CD14-positive monocyte (primary cell): ENCODE results near the gene SCN2A. TPM values are rescaled to one million over a fixed set of nuclear protein-coding genes. Genes with fewer than 3 reads are reported as not detected.

ENCODE experiments used
- DNase-seq, 3 donors: peaks; one replicate each; pipeline ENCODE4 v3.0.0-alpha.2; 2011 to 2022
- H2AFZ ChIP-seq: 2 replicates; pipeline ENCODE4 v1.6.0; 2012; ENCODE audit warnings: mild to moderate bottlenecking, low read depth, low read length, inconsistent platforms; ENCODE audit not compliant: insufficient read depth, poor library complexity, severe bottlenecking
- H3K27ac ChIP-seq, 2 donors: 1 replicate in 1 of 2; 2 replicates in 1 of 2; pipeline ENCODE4 v1.5.1; 2012 to 2013; ENCODE audit warnings: low read length in 2 of 2, control low read depth in 1 of 2, inconsistent platforms in 1 of 2, low read depth in 1 of 2, mild to moderate bottlenecking in 1 of 2
- H3K27me3 ChIP-seq, 2 donors: one replicate each; pipeline versions ENCODE4 v1.6.0 to v1.6.1; 2011 to 2013; ENCODE audit warnings: low read length in 2 of 2; ENCODE audit not compliant: control insufficient read depth in 2 of 2, insufficient read depth in 2 of 2
- H3K36me3 ChIP-seq, 2 donors: replicated peaks in 1 of 2; 1 replicate in 1 of 2; 2 replicates in 1 of 2; pipeline versions ENCODE4 v1.5.1 to v1.6.1; 2012 to 2013; ENCODE audit warnings: low read length in 2 of 2, control low read depth in 1 of 2, inconsistent platforms in 1 of 2, mild to moderate bottlenecking in 1 of 2; ENCODE audit not compliant: insufficient read depth in 2 of 2, control insufficient read depth in 1 of 2
- H3K4me1 ChIP-seq, 2 donors: 1 replicate in 1 of 2; 2 replicates in 1 of 2; pipeline versions ENCODE4 v1.5.1 to v1.6.1; 2012 to 2013; ENCODE audit warnings: low read length in 2 of 2, control low read depth in 1 of 2, inconsistent platforms in 1 of 2, mild to moderate bottlenecking in 1 of 2, moderate library complexity in 1 of 2; ENCODE audit not compliant: insufficient read depth in 2 of 2, control insufficient read depth in 1 of 2
- H3K4me2 ChIP-seq: replicated peaks from 2 replicates; pipeline ENCODE3; 2012; ENCODE audit warnings: low read length, moderate library complexity, mild to moderate bottlenecking; ENCODE audit not compliant: poor library complexity, severe bottlenecking; ENCODE audit errors: extremely low read depth
- H3K4me3 ChIP-seq, 3 experiments: fragments of 200-600 bp in 1 of 3; sonication (generic) in 1 of 3; replicated peaks in 1 of 3; 1 replicate in 2 of 3; 2 replicates in 1 of 3; pipeline ENCODE4 v1.5.1; 2011 to 2013; ENCODE audit warnings: low read length in 3 of 3, mild to moderate bottlenecking in 3 of 3, control low read depth in 2 of 3, low read depth in 2 of 3, inconsistent platforms in 1 of 3, moderate library complexity in 1 of 3
- H3K79me2 ChIP-seq: 2 replicates; pipeline ENCODE4 v1.6.0; 2012; ENCODE audit warnings: mild to moderate bottlenecking, control low read depth, inconsistent platforms, low read length, moderate library complexity; ENCODE audit not compliant: insufficient read depth
- H3K9ac ChIP-seq: 2 replicates; pipeline ENCODE4 v1.6.0; 2017; ENCODE audit warnings: low read length, mild to moderate bottlenecking; ENCODE audit not compliant: insufficient read depth, poor library complexity, severe bottlenecking
- H3K9me3 ChIP-seq, 2 donors: replicated peaks in 1 of 2; 1 replicate in 1 of 2; 2 replicates in 1 of 2; pipeline versions ENCODE4 v1.5.1 to v1.6.1; 2012 to 2013; ENCODE audit warnings: low read length in 2 of 2, control low read depth in 1 of 2; ENCODE audit not compliant: control insufficient read depth in 1 of 2, insufficient read depth in 1 of 2
- H4K20me1 ChIP-seq: 2 replicates; pipeline ENCODE4 v1.6.0; 2012; ENCODE audit warnings: mild to moderate bottlenecking, low read length, control low read depth, moderate library complexity; ENCODE audit not compliant: insufficient read depth
- H3K27ac Mint-ChIP-seq, 7 donors: one replicate each; pipeline ENCODE4 v1.8.0; 2020; ENCODE audit warnings: mild to moderate bottlenecking in 7 of 7, mixed read lengths in 7 of 7, moderate library complexity in 6 of 7, inconsistent platforms in 2 of 7
- H3K27me3 Mint-ChIP-seq, 3 donors: one replicate each; pipeline ENCODE4 v1.8.0; 2021 to 2022; ENCODE audit warnings: low read depth in 3 of 3, mild to moderate bottlenecking in 3 of 3, mixed read lengths in 3 of 3, moderate library complexity in 3 of 3, inconsistent platforms in 1 of 3
- H3K36me3 Mint-ChIP-seq, 2 donors: one replicate each; pipeline ENCODE4 v1.8.0; 2020; ENCODE audit warnings: mixed read lengths in 2 of 2, inconsistent platforms in 1 of 2, mild to moderate bottlenecking in 1 of 2
- H3K4me1 Mint-ChIP-seq: one replicate; pipeline ENCODE4 v1.8.0; 2020; ENCODE audit warnings: mild to moderate bottlenecking, mixed read lengths
- H3K4me3 Mint-ChIP-seq, 2 donors: one replicate each; pipeline ENCODE4 v1.8.0; 2020; ENCODE audit warnings: mild to moderate bottlenecking in 2 of 2, mixed read lengths in 2 of 2, moderate library complexity in 1 of 2
- H3K9me3 Mint-ChIP-seq, 7 donors: one replicate each; pipeline ENCODE4 v1.8.0; 2020 to 2022; ENCODE audit warnings: mixed read lengths in 7 of 7, mild to moderate bottlenecking in 6 of 7, moderate library complexity in 6 of 7, inconsistent platforms in 2 of 7
- WGBS: methylation state at CpG from one replicate; pipeline ENCODE4 v1.1.5; 2013; ENCODE audit warnings: missing lambda C conversion rate; ENCODE audit not compliant: insufficient coverage; 5-methylcytosine and 5-hydroxymethylcytosine counted together
- intact Hi-C, 2 donors: fragments of 100-400 bp; cut with micrococcal nuclease; formaldehyde crosslinking; loops; one replicate each; pipeline versions ENCODE4 v1.15.0 to v1.15.1; 2023
- polyA plus RNA-seq, 3 donors: library from polyadenylated mRNA; depleted of rRNA in 1 of 3; unstranded in 2 of 3; stranded (reverse) in 1 of 3; fragments of 300-500 nt in 2 of 3; fragments of >200 nt in 1 of 3; fragmentation: Illumina TruSeq in 2 of 3; gene quantifications; 1 replicate in 2 of 3; 2 replicates in 1 of 3; pipeline ENCODE4 v1.2.3, GENCODE V29; 2012 to 2021
- TF ChIP-seq, protein P1 (sequence below): fragments of 200-600 bp; IDR thresholded peaks from one replicate; pipeline ENCODE4 v1.8.0; 2022; ENCODE audit warnings: antibody characterized with exemption, mild to moderate bottlenecking

The SCN2A gene
- polyA plus RNA-seq, 3 donors: not detected

DNA sequence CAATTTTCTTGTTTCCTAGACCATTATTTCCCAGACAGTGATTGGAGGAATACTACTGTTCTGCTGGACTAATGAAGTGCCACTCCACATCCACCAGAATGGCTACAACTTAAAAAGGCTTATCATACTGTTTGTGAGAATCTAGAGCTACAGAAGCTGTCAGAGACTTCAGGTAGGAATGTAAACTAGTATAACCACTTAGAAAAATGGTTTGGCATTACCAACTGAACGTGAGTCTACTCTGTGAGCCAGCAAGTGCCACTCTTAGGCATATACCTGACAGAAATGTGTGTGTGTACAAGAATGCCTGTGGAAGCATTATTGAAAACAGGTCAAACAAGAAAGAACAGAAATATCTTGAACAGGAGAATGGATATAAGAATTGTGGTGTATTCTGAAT lies 31.1 kb upstream of the SCN2A start:
- TF ChIP-seq, protein P1, sequence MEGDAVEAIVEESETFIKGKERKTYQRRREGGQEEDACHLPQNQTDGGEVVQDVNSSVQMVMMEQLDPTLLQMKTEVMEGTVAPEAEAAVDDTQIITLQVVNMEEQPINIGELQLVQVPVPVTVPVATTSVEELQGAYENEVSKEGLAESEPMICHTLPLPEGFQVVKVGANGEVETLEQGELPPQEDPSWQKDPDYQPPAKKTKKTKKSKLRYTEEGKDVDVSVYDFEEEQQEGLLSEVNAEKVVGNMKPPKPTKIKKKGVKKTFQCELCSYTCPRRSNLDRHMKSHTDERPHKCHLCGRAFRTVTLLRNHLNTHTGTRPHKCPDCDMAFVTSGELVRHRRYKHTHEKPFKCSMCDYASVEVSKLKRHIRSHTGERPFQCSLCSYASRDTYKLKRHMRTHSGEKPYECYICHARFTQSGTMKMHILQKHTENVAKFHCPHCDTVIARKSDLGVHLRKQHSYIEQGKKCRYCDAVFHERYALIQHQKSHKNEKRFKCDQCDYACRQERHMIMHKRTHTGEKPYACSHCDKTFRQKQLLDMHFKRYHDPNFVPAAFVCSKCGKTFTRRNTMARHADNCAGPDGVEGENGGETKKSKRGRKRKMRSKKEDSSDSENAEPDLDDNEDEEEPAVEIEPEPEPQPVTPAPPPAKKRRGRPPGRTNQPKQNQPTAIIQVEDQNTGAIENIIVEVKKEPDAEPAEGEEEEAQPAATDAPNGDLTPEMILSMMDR: no peak
- no peaks in the 10 kb centered on the region for H3K27me3 ChIP-seq
- DNase-seq: no peak
- no peaks in the 10 kb centered on the region for H4K20me1 ChIP-seq
- H3K36me3 ChIP-seq: no peaks in the 10 kb centered on the region
- no peak overlapping the region for H3K27ac ChIP-seq
- H3K4me1 Mint-ChIP-seq: peaks cover 3% of the 10 kb centered on the region
- peaks cover 0 to 2% (median 2%) of the 10 kb centered on the region in 3 donors for H3K27me3 Mint-ChIP-seq
- no peak overlapping the region for H3K4me3 ChIP-seq
- no peaks in the 10 kb centered on the region for H3K9me3 ChIP-seq
- no peak overlapping the region for H2AFZ ChIP-seq
- no peak overlapping the region for H3K4me3 Mint-ChIP-seq
- no peaks in the 10 kb centered on the region for H3K4me1 ChIP-seq
- H3K79me2 ChIP-seq: no peaks in the 10 kb centered on the region
- peaks cover 0 to 3% (median 0%) of the 10 kb centered on the region in 7 donors for H3K9me3 Mint-ChIP-seq
- H3K36me3 Mint-ChIP-seq: no peaks in the 10 kb centered on the region
- intact Hi-C loops: no loop called here
- no peak overlapping the region for H3K4me2 ChIP-seq
- 83% methylated on average over 1 of the region's 1 CpG for WGBS
- no peak overlapping the region for H3K27ac Mint-ChIP-seq
- H3K9ac ChIP-seq: no peak overlapping the region

DNA sequence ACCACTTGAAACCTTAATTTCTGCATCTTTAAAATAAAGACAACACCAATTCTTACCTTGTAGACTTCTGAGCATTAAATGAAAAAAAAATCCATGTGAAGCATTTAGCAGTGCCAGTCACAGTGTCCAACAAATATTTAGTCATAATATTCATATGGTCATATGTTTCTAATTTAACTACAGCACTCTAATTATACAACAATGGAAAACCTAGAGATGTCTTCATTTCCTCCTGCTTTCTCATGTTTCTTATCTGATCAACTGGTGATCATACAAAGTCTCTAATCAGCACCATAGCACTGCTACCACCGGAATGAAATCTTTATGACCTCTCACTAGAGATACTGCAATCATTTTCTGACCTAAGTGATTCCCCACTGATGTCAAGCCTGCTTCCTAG lies 25.1 kb upstream of the SCN2A start:
- no peak overlapping the region for H3K27ac ChIP-seq
- intact Hi-C loops: no loop called here
- no peaks in the 10 kb centered on the region for H3K79me2 ChIP-seq
- H3K4me2 ChIP-seq: no peak overlapping the region
- no peaks in the 10 kb centered on the region for H3K36me3 ChIP-seq
- no peaks in the 10 kb centered on the region for H3K4me1 ChIP-seq
- H3K27me3 ChIP-seq: no peaks in the 10 kb centered on the region
- WGBS: 83% methylated on average over 1 of the region's 1 CpG
- H3K9me3 ChIP-seq: no peaks in the 10 kb centered on the region
- Mint-ChIP-seq H3K27me3 (no peaks in the 10 kb centered on the region), H3K36me3 (no peaks in the 10 kb centered on the region), H3K4me3 (no peak overlapping the region), H3K27ac (no peak overlapping the region), H3K9me3 (no peaks in the 10 kb centered on the region), H3K4me1 (no peaks in the 10 kb centered on the region)
- H4K20me1 ChIP-seq: no peaks in the 10 kb centered on the region
- no peak for DNase-seq
- no peak overlapping the region for H3K9ac ChIP-seq
- H2AFZ ChIP-seq: no peak overlapping the region
- TF ChIP-seq, protein P1: no peak
- no peak overlapping the region for H3K4me3 ChIP-seq
